ENCODE results near the gene CSRP3.

- TF ChIP-seq CTCF (IDR thresholded peaks at IDR 0.05) = no peak
- no peak for TF ChIP-seq POLR2A (IDR thresholded peaks at IDR 0.05)
These were observed 5.4 kb downstream of the CSRP3 start for GRCh38 chr11:19196432-19196831.

Measured in adrenal gland (tissue), 5 donors.